Breast epithelium (tissue), 3 donors: ENCODE data around the gene FLCN.
A peak's percentile ranks its signal among the peaks of the same experiment; 100 is the strongest.

Experiments used
- POLR2AphosphoS5 ChIP-seq, 3 donors: sonication (generic); formaldehyde crosslinking; IDR thresholded peaks; one replicate each; pipeline ENCODE4 v1.6.1; 2017; ENCODE audit warnings: antibody characterized with exemption in 3 of 3
- TF ChIP-seq, protein P1 (sequence below), 3 donors: fragments of 450-650 bp; IDR thresholded peaks; one replicate each; pipeline ENCODE4 v1.5.1; 2016 to 2017; ENCODE audit warnings: antibody characterized with exemption in 3 of 3, mild to moderate bottlenecking in 3 of 3, moderate library complexity in 3 of 3

DNA sequence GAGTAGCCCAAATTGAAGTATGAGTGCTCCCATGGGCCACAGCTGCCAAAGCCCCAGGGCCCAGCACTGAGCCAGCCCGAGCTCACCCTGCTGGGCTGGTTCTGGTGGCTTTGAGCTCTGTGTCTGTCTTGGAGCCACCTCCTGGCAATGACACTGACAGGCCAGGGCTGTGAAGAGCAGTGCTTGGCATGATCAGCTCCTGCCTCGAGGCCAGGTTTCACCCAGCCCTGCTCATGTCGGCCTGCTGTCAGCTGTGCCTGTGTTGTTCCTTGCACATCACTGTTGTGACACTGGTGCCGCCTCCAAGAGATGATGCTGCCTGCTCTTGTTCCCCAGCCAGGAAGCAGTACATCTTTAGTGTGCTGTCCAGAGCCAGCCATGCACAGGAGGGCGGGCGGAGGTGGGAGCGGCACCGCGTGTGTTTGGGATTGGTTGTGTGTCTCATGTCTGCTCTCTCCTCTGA lies 56.8 kb downstream of the FLCN start:
- TF ChIP-seq, protein P1, sequence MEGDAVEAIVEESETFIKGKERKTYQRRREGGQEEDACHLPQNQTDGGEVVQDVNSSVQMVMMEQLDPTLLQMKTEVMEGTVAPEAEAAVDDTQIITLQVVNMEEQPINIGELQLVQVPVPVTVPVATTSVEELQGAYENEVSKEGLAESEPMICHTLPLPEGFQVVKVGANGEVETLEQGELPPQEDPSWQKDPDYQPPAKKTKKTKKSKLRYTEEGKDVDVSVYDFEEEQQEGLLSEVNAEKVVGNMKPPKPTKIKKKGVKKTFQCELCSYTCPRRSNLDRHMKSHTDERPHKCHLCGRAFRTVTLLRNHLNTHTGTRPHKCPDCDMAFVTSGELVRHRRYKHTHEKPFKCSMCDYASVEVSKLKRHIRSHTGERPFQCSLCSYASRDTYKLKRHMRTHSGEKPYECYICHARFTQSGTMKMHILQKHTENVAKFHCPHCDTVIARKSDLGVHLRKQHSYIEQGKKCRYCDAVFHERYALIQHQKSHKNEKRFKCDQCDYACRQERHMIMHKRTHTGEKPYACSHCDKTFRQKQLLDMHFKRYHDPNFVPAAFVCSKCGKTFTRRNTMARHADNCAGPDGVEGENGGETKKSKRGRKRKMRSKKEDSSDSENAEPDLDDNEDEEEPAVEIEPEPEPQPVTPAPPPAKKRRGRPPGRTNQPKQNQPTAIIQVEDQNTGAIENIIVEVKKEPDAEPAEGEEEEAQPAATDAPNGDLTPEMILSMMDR (IDR thresholded peaks at IDR 0.05), result no peak
- TF ChIP-seq POLR2AphosphoS5 (IDR thresholded peaks at IDR 0.05), result peak in 1 of 3 donors; percentile 44
